ENCODE results near the gene RPL29. TPM values are rescaled to one million over a fixed set of nuclear protein-coding genes. Genes with fewer than 3 reads are reported as not detected.

Gene RPL29
- total and polyA plus RNA-seq, 2 of the 13 experiments (the other 11 are each of a cell fraction or from before 2014, with no cell fraction given): 1,348 to 2,263 TPM

GRCh38 chr3:51974963-51975851 lies 20.5 kb downstream of the RPL29 start, which contains the start of gene ABHD14A (continued):
- TF ChIP-seq SMARCC2 (IDR thresholded peaks at IDR 0.05) (no peak), ZNF737 (CRISPR knock-in tag; IDR thresholded peaks at IDR 0.05; ENCODE audit: borderline replicate concordance) (0 out of 2 replicates have a peak, but pooled peaks have one; percentile 47), ZNF790 (CRISPR knock-in tag; IDR thresholded peaks at IDR 0.05; ENCODE audit: borderline replicate concordance) (0 out of 2 replicates have a peak, but pooled peaks have one; percentile 15), CBX2 (IDR thresholded peaks at IDR 0.05; ENCODE audit: low read depth, low read length) (no peak), CBX2 (CRISPR knock-in tag; IDR thresholded peaks at IDR 0.05; ENCODE audit: low read depth) (no peak), MYC (CRISPR knock-in tag; IDR thresholded peaks at IDR 0.05; ENCODE audit: borderline replicate concordance) (peak; percentile 70; the same call in 1 of the 2 replicates), ATF5 (CRISPR knock-in tag; IDR thresholded peaks at IDR 0.05; ENCODE audit: low read depth) (no peak), ZNF777 (CRISPR knock-in tag; IDR thresholded peaks at IDR 0.05) (peak; percentile 4; the same call in 1 of the 2 replicates), ZSCAN31 (CRISPR knock-in tag; IDR thresholded peaks at IDR 0.05; ENCODE audit: low read depth) (0 out of 2 replicates have a peak, but pooled peaks have one; percentile 25), MXD1 (CRISPR knock-in tag; IDR thresholded peaks at IDR 0.05) (0 out of 2 replicates have a peak, but pooled peaks have one; percentile 54), ZC3H4 (CRISPR knock-in tag; IDR thresholded peaks at IDR 0.05; ENCODE audit: borderline replicate concordance) (0 out of 2 replicates have a peak, but pooled peaks have one; percentile 22), RXRB (CRISPR knock-in tag; IDR thresholded peaks at IDR 0.05; ENCODE audit: borderline replicate concordance) (no peak), ZNF800 (CRISPR knock-in tag; IDR thresholded peaks at IDR 0.05) (peak; percentile 16; the same call in 1 of the 2 replicates), HNF4G (IDR thresholded peaks at IDR 0.05; ENCODE audit: borderline replicate concordance, low read depth, low read length) (peak; percentile 4; the same call in 1 of the 2 replicates), HNF4G (CRISPR knock-in tag; IDR thresholded peaks at IDR 0.05; ENCODE audit: borderline replicate concordance, low read depth) (no peak), ZNF740 (CRISPR knock-in tag; IDR thresholded peaks at IDR 0.05) (peak; percentile 52; the same call in 1 of the 2 replicates), ZNF501 (CRISPR knock-in tag; IDR thresholded peaks at IDR 0.05) (no peak), ASH2L (IDR thresholded peaks at IDR 0.05; ENCODE audit: insufficient read length, low read depth, low read length) (peak; percentile 51), ZFX (CRISPR knock-in tag; IDR thresholded peaks at IDR 0.05; ENCODE audit: low read depth) (peak; percentile 40; the same call in 1 of the 2 replicates), AGO1 (IDR thresholded peaks at IDR 0.05; ENCODE audit: low read depth, low read length, poor library complexity, severe bottlenecking) (peak; percentile 74), ZNF331 (CRISPR knock-in tag; IDR thresholded peaks at IDR 0.05) (peak; percentile 35; the same call in 1 of the 2 replicates), TFDP2 (CRISPR knock-in tag; IDR thresholded peaks at IDR 0.05) (peak; percentile 13; the same call in 1 of the 2 replicates), ZNF776 (CRISPR knock-in tag; IDR thresholded peaks at IDR 0.05) (peak; percentile 51; the same call in 1 of the 2 replicates)

Data from HepG2 (cell line).